HepG2 (cell line): ENCODE results near the gene ABCB6. TPM values are rescaled to one million over a fixed set of nuclear protein-coding genes. Genes with fewer than 3 reads are reported as not detected.

Experiments
- E2F1 ChIP-seq: sonication (generic); formaldehyde crosslinking; IDR thresholded peaks from 2 replicates; pipeline ENCODE4 v1.5.0; 2020; ENCODE audit warnings: missing genetic modification reagents
- EED ChIP-seq: sonication (generic); formaldehyde crosslinking; IDR thresholded peaks from 2 replicates; pipeline ENCODE4 v1.5.0; 2020; ENCODE audit warnings: mild to moderate bottlenecking, missing genetic modification reagents
- FOSL2 ChIP-seq: sonication (generic); formaldehyde crosslinking; IDR thresholded peaks from 2 replicates; pipeline ENCODE4 v1.4.0; 2020; ENCODE audit warnings: missing genetic modification reagents
- HDAC2 ChIP-seq: sonication (generic); formaldehyde crosslinking; IDR thresholded peaks from 2 replicates; pipeline ENCODE4 v1.4.0; 2020; ENCODE audit warnings: missing genetic modification reagents
- HINFP ChIP-seq: sonication (generic); formaldehyde crosslinking; IDR thresholded peaks from 2 replicates; pipeline ENCODE4 v1.4.0; 2020; ENCODE audit warnings: low read depth, mild to moderate bottlenecking, missing genetic modification reagents
- JARID2 ChIP-seq: sonication (generic); formaldehyde crosslinking; IDR thresholded peaks from 2 replicates; pipeline ENCODE4 v1.8.1; 2023; ENCODE audit warnings: missing genetic modification reagents, inconsistent platforms; ENCODE audit not compliant: insufficient replicate concordance
- JUNB ChIP-seq: sonication (generic); formaldehyde crosslinking; IDR thresholded peaks from 2 replicates; pipeline ENCODE4 v1.8.0; 2022; ENCODE audit warnings: missing genetic modification reagents, mild to moderate bottlenecking, borderline replicate concordance
- THAP9 ChIP-seq: sonication (generic); formaldehyde crosslinking; IDR thresholded peaks from 2 replicates; pipeline ENCODE4; 2020; ENCODE audit warnings: missing genetic modification reagents, mild to moderate bottlenecking, borderline replicate concordance
- YEATS2 ChIP-seq: sonication (generic); formaldehyde crosslinking; IDR thresholded peaks from 2 replicates; pipeline ENCODE4 v1.4.0; 2020; ENCODE audit warnings: missing genetic modification reagents, borderline replicate concordance
- ZNF18 ChIP-seq: sonication (generic); formaldehyde crosslinking; IDR thresholded peaks from 2 replicates; pipeline ENCODE4 v1.8.0; 2022; ENCODE audit warnings: mild to moderate bottlenecking, missing genetic modification reagents; ENCODE audit not compliant: insufficient replicate concordance
- ZNF180 ChIP-seq: sonication (generic); formaldehyde crosslinking; IDR thresholded peaks from 2 replicates; pipeline ENCODE4 v1.4.0; 2020; ENCODE audit warnings: low read depth, missing genetic modification reagents, borderline replicate concordance
- ZNF232 ChIP-seq: sonication (generic); formaldehyde crosslinking; IDR thresholded peaks from 2 replicates; pipeline ENCODE4 v1.4.0; 2020; ENCODE audit warnings: missing genetic modification reagents, borderline replicate concordance
- ZNF282 ChIP-seq: fragments of 450-650 bp; IDR thresholded peaks from 2 replicates; pipeline ENCODE4 v1.6.1; 2018; ENCODE audit not compliant: partially characterized antibody
- ZNF362 ChIP-seq: sonication (generic); formaldehyde crosslinking; IDR thresholded peaks from 2 replicates; pipeline ENCODE4 v1.4.0; 2020; ENCODE audit warnings: missing genetic modification reagents, mild to moderate bottlenecking, borderline replicate concordance
- ZNF660 ChIP-seq: sonication (generic); formaldehyde crosslinking; IDR thresholded peaks from 2 replicates; pipeline ENCODE4 v1.5.1; 2020; ENCODE audit warnings: mild to moderate bottlenecking, low read depth, missing genetic modification reagents, borderline replicate concordance
- ZSCAN5A ChIP-seq: sonication (generic); formaldehyde crosslinking; IDR thresholded peaks from 2 replicates; pipeline ENCODE4 v1.8.0; 2022; ENCODE audit warnings: mild to moderate bottlenecking, missing genetic modification reagents, borderline replicate concordance
- polyA plus RNA-seq, 8 experiments: library from polyadenylated mRNA; depleted of rRNA in 3 of 8; stranded (reverse) in 7 of 8; unstranded in 1 of 8; fragments of >200 nt; fragmentation: Illumina TruSeq in 4 of 8; extraction: Trizol in 4 of 8; gene quantifications; 2 replicates each; pipeline versions ENCODE4 v1.2.1 to v1.2.3, GENCODE V29; 2011 to 2016; ENCODE audit warnings: low read depth in 4 of 8, missing spikeins in 1 of 8, mixed read lengths in 1 of 8; ENCODE audit not compliant: insufficient read depth in 1 of 8
- total RNA-seq, 5 experiments: library from RNA; depleted of rRNA; stranded (reverse); fragments of >200 nt; fragmentation: Illumina TruSeq; extraction: Trizol; gene quantifications; 2 replicates each; pipeline ENCODE4 v1.2.3, GENCODE V29; 2016; ENCODE audit warnings: low read depth in 1 of 5

ABCB6 gene
- total and polyA plus RNA-seq, 2 of the 13 experiments (the other 11 are each of a cell fraction or from before 2014, with no cell fraction given): 91.1 to 137 TPM

GRCh38 chr2:219253753-219254589 lies 35.2 kb upstream of the ABCB6 start, which contains the start of gene TUBA4A (continued):
- TF ChIP-seq ZNF362 (CRISPR knock-in tag) (no peak), EED (CRISPR knock-in tag) (no peak), ZNF18 (CRISPR knock-in tag) (peak; percentile 71), ZNF232 (CRISPR knock-in tag) (peak; percentile 21; the same call in 1 of the 2 replicates), FOSL2 (peak; percentile 24), JARID2 (CRISPR knock-in tag) (no peak), ZSCAN5A (CRISPR knock-in tag) (no peak), YEATS2 (no peak), HINFP (CRISPR knock-in tag) (0 out of 2 replicates have a peak, but pooled peaks have one; percentile 67), E2F1 (CRISPR knock-in tag) (peak; percentile 75; the same call in 1 of the 2 replicates), ZNF180 (CRISPR knock-in tag) (no peak), ZNF660 (CRISPR knock-in tag) (no peak), HDAC2 (CRISPR knock-in tag) (no peak; the same call in 1 of the 2 replicates), THAP9 (CRISPR knock-in tag) (no peak; the same call in 1 of the 2 replicates), ZNF282 (no peak), JUNB (CRISPR knock-in tag) (no peak)
